DMS53 treated with DMSO at 0.1 percent for 48 hours (cell line): ENCODE measurements around the gene AK4.

Experiments
- DNase-seq: peaks from one replicate; lab custom pipeline; 2025; ENCODE audit not compliant: unreplicated experiment; lab: John Stamatoyannopoulos, UW

The AK4 gene

DNA sequence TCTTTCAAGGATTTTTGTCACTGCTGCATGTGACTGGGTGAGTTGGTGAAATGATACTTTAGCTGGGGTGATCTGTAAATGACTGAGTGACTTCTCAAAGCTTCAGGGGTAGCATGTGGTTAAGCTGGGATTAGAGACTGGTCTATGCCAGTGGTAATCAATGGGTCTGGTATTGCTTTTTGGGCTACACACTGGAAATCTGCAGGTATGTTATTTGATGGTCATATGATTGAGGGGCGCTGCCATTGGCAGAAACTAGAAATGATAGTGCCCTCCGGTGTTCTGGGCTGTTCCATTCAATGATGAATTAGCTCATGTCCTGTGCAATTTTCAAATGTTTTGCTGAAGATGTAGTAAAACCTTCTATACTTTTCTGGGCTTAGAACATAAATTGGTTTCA lies 121.6 kb downstream of the AK4 start:
- DNase-seq, result no peak

DNA sequence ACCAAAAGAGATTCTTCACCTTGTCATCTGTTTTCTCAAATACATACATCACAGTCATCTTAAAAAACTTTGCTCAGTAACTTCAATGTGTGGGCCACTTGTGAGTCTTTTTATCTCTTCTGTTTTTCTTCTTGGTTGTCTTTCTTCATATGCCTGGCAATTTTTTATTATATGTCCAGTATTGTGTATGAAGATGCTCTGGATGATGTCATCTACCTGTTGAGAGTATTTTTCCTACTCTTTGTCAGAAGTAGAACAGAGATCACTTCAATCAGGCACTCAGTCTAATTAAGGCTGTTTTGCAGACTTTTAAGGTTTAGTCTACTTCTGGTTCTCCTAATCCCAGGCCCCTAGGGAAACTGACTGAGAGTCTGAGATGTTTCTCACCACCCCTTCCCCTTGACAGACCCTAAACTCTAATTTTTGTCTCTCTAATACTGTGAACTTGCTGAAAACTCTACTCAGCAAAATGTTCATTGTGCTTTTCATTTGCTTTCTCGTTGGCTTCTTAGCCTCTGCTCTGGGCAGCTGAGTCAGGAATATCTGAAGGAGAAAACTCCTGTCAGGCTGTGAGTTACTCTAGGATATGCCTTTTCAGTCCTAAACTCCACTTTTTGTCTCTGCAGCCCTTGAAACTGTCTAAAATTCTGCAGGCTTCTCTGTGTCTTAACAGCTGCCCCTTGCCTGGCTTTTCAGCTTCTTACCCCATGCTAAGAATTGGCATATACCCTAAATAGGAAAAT lies 128.4 kb downstream of the AK4 start:
- DNase-seq, result no peak

DNA sequence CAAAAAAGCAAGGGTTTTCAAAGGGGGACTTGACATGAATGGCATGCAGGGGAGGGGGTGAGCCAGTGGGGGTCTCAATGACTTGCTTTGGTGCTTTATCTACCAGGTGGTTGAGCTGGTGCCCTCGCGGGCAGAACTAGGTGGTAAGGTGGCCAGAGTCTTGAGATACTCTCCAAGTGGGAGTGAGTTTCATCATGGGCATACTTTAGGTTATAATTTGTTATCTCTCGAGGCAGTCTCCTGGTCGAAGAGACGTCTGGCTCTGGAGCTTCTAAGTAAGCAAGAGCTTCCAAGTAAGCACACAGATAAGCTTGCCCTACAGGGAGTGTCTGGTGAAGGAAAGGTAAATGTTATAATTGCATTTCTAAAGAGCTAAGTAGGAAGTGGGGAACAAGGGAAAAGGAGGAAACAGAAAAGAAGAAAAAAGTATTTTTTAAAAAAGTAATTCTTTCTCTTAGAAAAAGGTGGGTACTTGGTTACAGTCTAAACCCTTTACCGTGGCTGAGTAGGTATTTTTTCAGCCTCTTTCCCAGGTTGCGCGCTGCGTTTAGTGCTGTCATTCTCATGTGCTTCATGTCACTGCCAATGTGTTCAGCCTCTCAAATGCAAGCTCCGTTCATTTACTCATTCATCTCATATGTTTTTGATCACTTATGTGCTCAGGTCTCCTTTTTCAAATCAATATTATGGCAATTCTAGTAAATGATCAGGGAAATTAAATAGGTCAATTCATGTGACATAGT lies 129.8 kb downstream of the AK4 start:
- no peak for DNase-seq

DNA sequence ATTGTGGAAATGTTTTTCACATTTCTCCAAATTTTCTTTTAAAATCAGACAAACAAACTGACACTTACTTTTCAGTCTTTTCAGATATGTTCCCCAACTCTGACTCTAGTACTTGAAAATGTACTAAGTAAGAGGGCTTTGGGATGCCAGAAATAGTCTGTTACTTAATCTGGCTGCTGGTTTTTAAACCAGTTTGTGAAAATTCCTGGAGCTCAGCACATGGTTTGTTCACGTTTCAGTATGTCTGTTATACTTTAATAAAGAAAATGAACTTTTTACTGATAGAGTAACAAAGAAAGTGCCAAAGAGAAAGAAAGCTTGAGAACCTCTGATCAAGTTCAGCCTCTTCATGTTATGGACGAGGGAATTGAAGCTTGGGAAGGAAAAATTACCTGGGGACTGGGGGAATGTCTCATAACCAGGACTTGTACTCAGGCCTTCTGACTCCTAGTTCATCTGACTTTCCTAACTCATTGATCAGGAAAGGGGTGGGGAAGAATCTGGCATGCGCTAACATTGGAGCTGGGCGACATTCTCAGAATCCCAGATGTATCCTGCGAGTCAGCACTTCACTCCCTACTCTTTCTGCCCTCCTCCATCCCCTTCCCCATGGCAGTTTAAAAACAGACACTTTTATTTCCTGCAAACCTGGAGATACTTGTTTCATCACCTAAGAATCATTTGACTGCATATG lies 130.5 kb downstream of the AK4 start:
- DNase-seq, result no peak

DNA sequence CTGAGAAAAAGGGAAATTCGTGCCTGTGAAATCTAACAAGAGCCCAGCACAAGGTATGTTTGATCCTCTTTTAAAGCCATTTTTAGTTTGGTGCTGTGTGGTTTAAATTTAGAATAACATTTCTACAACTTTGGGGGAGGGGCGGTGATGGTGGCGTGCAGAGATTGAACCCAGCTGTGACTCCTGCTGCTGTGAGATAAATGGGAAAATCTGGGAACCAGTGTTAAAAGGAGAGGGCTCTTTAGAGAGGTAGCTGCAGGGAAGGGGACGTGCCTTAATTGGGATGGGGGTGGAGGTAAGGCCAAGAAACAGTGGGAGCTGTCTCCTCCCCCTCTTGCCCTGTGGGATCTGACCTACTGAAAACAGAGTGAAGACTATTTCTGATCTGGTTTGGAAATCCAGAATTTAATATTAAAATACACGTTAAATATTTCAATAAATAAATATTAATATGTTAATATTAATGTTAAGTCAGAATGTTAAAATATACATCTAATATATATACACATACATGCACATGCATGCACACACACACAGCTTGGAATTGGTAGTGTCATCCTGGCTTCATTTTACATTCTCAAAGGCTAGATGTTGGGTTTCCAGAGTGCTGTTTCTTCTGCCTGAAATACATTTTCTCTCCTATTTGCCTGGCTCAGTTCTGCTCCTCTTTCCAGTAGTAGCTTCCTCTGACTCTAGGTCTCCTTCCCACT lies 131.2 kb downstream of the AK4 start:
- DNase-seq, result no peak
